DND-41 (cell line): ENCODE data around the gene NRCAM.

Experiments used
- ATAC-seq: fragments of 200-7000 bp; cut with Tn5 transposase; 3 replicates; pipeline ENCODE4 v1.9.1; 2021; ENCODE audit warnings: low read depth; ENCODE audit not compliant: insufficient read depth
- DNase-seq: peaks from one replicate; pipeline ENCODE4 v3.0.0-alpha.2; 2020
- H2AFZ ChIP-seq: 2 replicates; pipeline ENCODE4 v1.6.0; 2012; ENCODE audit warnings: low read depth, low read length
- H3K27ac ChIP-seq: 2 replicates; pipeline ENCODE4 v1.5.1; 2012; ENCODE audit warnings: low read length, inconsistent platforms
- H3K27me3 ChIP-seq: fragments of 200-600 bp; sonication (generic); 2 replicates; pipeline ENCODE4 v1.6.0; 2012; ENCODE audit warnings: low read length, mild to moderate bottlenecking, inconsistent platforms; ENCODE audit not compliant: insufficient read depth, poor library complexity
- H3K36me3 ChIP-seq: 2 replicates; pipeline ENCODE4 v1.5.1; 2012; ENCODE audit warnings: low read length, inconsistent platforms; ENCODE audit not compliant: insufficient read depth
- H3K4me1 ChIP-seq: 2 replicates; pipeline ENCODE4 v1.5.1; 2012; ENCODE audit warnings: mild to moderate bottlenecking, low read length; ENCODE audit not compliant: insufficient read depth
- H3K4me2 ChIP-seq: 2 replicates; pipeline ENCODE4 v1.6.0; 2012; ENCODE audit warnings: mild to moderate bottlenecking, moderate library complexity, low read length, inconsistent platforms; ENCODE audit not compliant: insufficient read depth
- H3K4me3 ChIP-seq, 2 experiments: fragments of 200-600 bp in 1 of 2; shearing (Covaris generic) in 1 of 2; 2 replicates each; pipeline ENCODE4 v1.5.1; 2012 to 2016; ENCODE audit warnings: inconsistent platforms in 2 of 2, low read length in 2 of 2, mild to moderate bottlenecking in 2 of 2, low read depth in 1 of 2, moderate library complexity in 1 of 2
- H3K79me2 ChIP-seq: 2 replicates; pipeline ENCODE4 v1.6.0; 2012; ENCODE audit warnings: low read length, inconsistent platforms; ENCODE audit not compliant: insufficient read depth
- H3K9ac ChIP-seq: 2 replicates; pipeline ENCODE4 v1.6.0; 2012; ENCODE audit warnings: low read depth, mild to moderate bottlenecking, inconsistent platforms, low read length, moderate library complexity
- H3K9me3 ChIP-seq: 2 replicates; pipeline ENCODE4 v1.5.1; 2012; ENCODE audit warnings: low read length, moderate library complexity, mild to moderate bottlenecking, inconsistent platforms; ENCODE audit not compliant: insufficient read depth, severe bottlenecking
- H4K20me1 ChIP-seq: 2 replicates; pipeline ENCODE4 v1.6.0; 2012; ENCODE audit warnings: low read length; ENCODE audit not compliant: insufficient read depth
- EZH2 ChIP-seq: IDR thresholded peaks from 3 replicates; pipeline ENCODE4 v1.6.1; 2012; ENCODE audit warnings: borderline replicate concordance, low read depth, mild to moderate bottlenecking, moderate library complexity, low read length, inconsistent platforms; ENCODE audit not compliant: severe bottlenecking
- TF ChIP-seq, protein P1 (sequence below): IDR thresholded peaks from 2 replicates; pipeline ENCODE4 v1.5.1; 2012; ENCODE audit warnings: borderline replicate concordance, low read length, moderate library complexity, mild to moderate bottlenecking; ENCODE audit not compliant: poor library complexity, severe bottlenecking; ENCODE audit errors: extremely low read depth

Gene NRCAM

DNA sequence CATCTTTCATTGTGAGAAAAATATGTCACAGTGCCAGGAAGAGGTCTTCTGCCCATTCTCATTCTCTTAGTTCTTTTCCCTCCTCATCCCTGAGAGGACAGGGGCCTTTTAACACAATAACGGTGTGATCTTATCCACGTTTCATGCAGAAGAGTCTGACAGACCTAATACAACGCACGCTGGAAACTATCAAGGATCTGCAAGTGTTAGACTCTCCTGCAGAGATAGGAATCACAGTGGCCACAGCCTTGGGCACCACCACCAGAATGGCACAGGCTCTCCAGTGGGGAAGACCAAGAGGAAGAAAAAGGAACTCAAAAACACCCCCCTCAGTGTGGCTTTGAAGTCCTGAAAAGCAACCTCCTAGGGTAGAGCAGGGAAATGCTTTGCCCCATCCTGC lies 253.5 kb downstream of the NRCAM start:
- Histone ChIP-seq H3K27ac (no peak overlapping the region), H3K79me2 (no peaks in the 10 kb centered on the region), H3K9ac (no peak overlapping the region), H3K9me3 (no peaks in the 10 kb centered on the region), H3K36me3 (no peaks in the 10 kb centered on the region), H3K4me1 (no peaks in the 10 kb centered on the region), H3K4me2 (no peak overlapping the region), H4K20me1 (no peaks in the 10 kb centered on the region), H3K4me3 (no peak overlapping the region), H2AFZ (no peak overlapping the region), H3K27me3 (peaks cover 4% of the 10 kb centered on the region)
- no peak for ATAC-seq
- DNase-seq, result no peak
- TF ChIP-seq, protein P1, sequence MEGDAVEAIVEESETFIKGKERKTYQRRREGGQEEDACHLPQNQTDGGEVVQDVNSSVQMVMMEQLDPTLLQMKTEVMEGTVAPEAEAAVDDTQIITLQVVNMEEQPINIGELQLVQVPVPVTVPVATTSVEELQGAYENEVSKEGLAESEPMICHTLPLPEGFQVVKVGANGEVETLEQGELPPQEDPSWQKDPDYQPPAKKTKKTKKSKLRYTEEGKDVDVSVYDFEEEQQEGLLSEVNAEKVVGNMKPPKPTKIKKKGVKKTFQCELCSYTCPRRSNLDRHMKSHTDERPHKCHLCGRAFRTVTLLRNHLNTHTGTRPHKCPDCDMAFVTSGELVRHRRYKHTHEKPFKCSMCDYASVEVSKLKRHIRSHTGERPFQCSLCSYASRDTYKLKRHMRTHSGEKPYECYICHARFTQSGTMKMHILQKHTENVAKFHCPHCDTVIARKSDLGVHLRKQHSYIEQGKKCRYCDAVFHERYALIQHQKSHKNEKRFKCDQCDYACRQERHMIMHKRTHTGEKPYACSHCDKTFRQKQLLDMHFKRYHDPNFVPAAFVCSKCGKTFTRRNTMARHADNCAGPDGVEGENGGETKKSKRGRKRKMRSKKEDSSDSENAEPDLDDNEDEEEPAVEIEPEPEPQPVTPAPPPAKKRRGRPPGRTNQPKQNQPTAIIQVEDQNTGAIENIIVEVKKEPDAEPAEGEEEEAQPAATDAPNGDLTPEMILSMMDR, result no peak
- TF ChIP-seq EZH2, result no peak

DNA sequence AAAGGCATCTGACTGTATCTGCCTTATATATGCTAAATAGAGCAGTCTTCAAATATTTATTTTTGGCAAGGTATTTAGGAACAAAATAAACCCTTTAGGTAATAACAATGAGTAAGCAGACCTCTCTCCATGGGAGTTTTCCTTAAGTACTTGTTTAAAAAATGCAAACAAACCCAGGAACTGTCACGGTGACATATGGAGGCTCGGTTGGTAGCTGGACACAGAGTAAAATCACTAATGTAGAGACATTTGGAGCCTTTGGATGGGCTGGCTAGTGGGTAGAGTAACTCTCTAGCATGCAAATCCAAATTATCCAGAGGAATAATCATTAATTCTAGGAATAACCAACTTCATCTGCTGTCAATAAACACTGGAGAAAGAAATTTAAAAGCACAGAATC lies 254.5 kb downstream of the NRCAM start:
- H3K79me2 ChIP-seq, result no peaks in the 10 kb centered on the region
- H3K4me1 ChIP-seq, result no peaks in the 10 kb centered on the region
- H3K9ac ChIP-seq, result no peak overlapping the region
- DNase-seq, result no peak
- H3K9me3 ChIP-seq, result no peaks in the 10 kb centered on the region
- TF ChIP-seq, protein P1, result no peak
- TF ChIP-seq EZH2, result no peak
- H3K4me2 ChIP-seq, result no peak overlapping the region
- peaks cover 4% of the 10 kb centered on the region for H3K27me3 ChIP-seq
- no peaks in the 10 kb centered on the region for H4K20me1 ChIP-seq
- no peak overlapping the region for H2AFZ ChIP-seq
- H3K36me3 ChIP-seq, result no peaks in the 10 kb centered on the region
- H3K27ac ChIP-seq, result no peak overlapping the region
- no peak overlapping the region for H3K4me3 ChIP-seq
- no peak for ATAC-seq

DNA sequence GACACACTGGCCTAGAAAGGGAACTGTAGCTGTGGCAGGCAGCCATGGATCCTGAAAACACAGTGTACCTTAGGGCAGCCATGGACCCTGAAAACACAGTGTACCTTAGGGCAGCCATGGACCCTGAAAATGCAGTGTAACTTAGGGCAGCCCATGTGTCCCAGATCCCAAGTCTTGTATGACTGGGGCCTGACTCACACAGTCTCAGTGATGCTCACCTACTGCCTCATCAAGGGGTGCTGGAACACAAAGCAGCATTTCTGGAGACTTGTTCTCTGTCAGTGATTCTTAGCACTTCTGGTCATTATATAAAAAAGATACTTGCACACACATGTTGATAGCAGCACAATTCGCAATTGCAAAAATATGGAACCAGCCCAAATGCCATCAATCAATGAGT lies 255.9 kb downstream of the NRCAM start:
- no peaks in the 10 kb centered on the region for H3K36me3 ChIP-seq
- no peak overlapping the region for H3K9ac ChIP-seq
- no peaks in the 10 kb centered on the region for H3K9me3 ChIP-seq
- H3K4me3 ChIP-seq, result no peak overlapping the region
- no peaks in the 10 kb centered on the region for H4K20me1 ChIP-seq
- no peaks in the 10 kb centered on the region for H3K79me2 ChIP-seq
- ATAC-seq (no peak), DNase-seq (no peak)
- no peak overlapping the region for H3K27ac ChIP-seq
- peaks cover 4% of the 10 kb centered on the region for H3K27me3 ChIP-seq
- H2AFZ ChIP-seq, result no peak overlapping the region
- H3K4me1 ChIP-seq, result no peaks in the 10 kb centered on the region
- no peak overlapping the region for H3K4me2 ChIP-seq
- TF ChIP-seq EZH2, result no peak
- TF ChIP-seq, protein P1, result no peak

DNA sequence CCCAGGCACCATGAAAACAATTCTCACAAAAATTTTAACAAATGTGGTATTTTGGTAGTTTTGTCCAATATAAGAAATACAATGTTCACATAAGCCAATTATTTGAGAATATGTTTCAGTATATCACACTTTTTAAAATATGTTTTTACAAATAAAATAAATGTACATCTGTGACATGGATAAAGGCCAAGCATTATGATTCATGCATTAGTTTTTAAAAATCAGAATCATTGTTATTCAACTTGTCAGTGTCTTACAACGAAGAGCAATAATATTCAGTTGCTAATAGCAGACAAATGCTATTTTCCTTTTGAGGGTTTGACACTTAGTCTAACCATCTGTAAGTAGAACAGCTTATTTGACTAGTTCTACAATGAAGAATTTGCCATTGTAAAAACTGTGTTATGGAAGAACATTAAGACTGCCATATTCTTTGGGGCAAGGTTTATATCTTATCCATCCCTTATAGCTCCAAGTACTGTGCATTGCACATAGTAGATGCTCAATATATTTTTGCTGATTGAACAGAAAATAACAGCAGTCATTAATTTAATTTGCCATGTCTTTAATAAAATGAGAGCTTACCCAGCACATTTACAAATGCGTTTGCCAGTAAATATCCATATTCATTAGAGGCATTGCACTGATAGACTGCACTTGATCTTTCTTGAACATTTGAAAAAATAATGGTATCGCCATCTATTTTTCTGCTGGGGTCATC lies 258.7 kb downstream of the NRCAM start:
- Histone ChIP-seq H3K4me2 (no peak overlapping the region), H3K36me3 (no peaks in the 10 kb centered on the region), H3K9me3 (no peaks in the 10 kb centered on the region), H3K27ac (no peak overlapping the region), H3K27me3 (peaks cover 4% of the 10 kb centered on the region), H3K9ac (no peak overlapping the region), H3K4me1 (no peaks in the 10 kb centered on the region), H2AFZ (no peak overlapping the region), H3K79me2 (no peaks in the 10 kb centered on the region), H4K20me1 (no peaks in the 10 kb centered on the region), H3K4me3 (no peak overlapping the region)
- TF ChIP-seq EZH2, result no peak
- TF ChIP-seq, protein P1, result no peak
- DNase-seq (no peak), ATAC-seq (no peak)
